Activated B cell treated with CpG ODN at 0.5 μM for 24 hours (primary cell): ENCODE results near the gene ITIH3. TPM values are rescaled to one million over a fixed set of nuclear protein-coding genes. Genes with fewer than 3 reads are reported as not detected.

Experiments
- ATAC-seq: fragments of 200-7000 bp; cut with Tn5 transposase; one replicate; pipeline ENCODE4 v1.10.0; 2021; ENCODE audit warnings: low read depth, mild to moderate bottlenecking, moderate library complexity
- CTCF ChIA-PET: fragments of 350-600 bp; sonication (Branson Sonifier 250); formaldehyde crosslinking; loops from one replicate; lab custom pipeline; 2021; ENCODE audit warnings: antibody characterized with exemption; lab: Charles Lee
- POLR2A ChIA-PET: fragments of 350-600 bp; sonication (Branson Sonifier 250); formaldehyde crosslinking; loops from one replicate; lab custom pipeline; 2021; ENCODE audit warnings: antibody characterized with exemption; lab: Charles Lee
- DNase-seq: peaks from one replicate; pipeline ENCODE4 v3.0.0; 2022
- H3K27ac Mint-ChIP-seq: one replicate; pipeline ENCODE4 v1.8.0; 2020; ENCODE audit warnings: mixed read lengths
- H3K27me3 Mint-ChIP-seq: one replicate; pipeline ENCODE4 v1.8.0; 2021; ENCODE audit warnings: mixed read lengths
- H3K36me3 Mint-ChIP-seq: one replicate; pipeline ENCODE4 v1.8.0; 2021; ENCODE audit warnings: low read depth, mixed read lengths
- H3K4me1 Mint-ChIP-seq: one replicate; pipeline ENCODE4 v1.8.0; 2021; ENCODE audit warnings: mixed read lengths
- H3K4me3 Mint-ChIP-seq: one replicate; pipeline ENCODE4 v1.8.0; 2020; ENCODE audit warnings: mild to moderate bottlenecking, mixed read lengths
- H3K9me3 Mint-ChIP-seq: one replicate; pipeline ENCODE4 v1.8.0; 2020; ENCODE audit warnings: mixed read lengths
- intact Hi-C: fragments of 100-400 bp; cut with micrococcal nuclease; formaldehyde crosslinking; loops from one replicate; pipeline ENCODE4 v1.15.1; 2024
- total RNA-seq: library from RNA; stranded (reverse); gene quantifications from 2 replicates; pipeline ENCODE4 v1.2.3, GENCODE V29; 2022
- TF ChIP-seq, protein P1 (sequence below): fragments of 200-600 bp; IDR thresholded peaks from one replicate; pipeline ENCODE4 v1.8.0; 2022; ENCODE audit warnings: antibody characterized with exemption, mild to moderate bottlenecking

ITIH3 gene
- total RNA-seq, 1 donor from 2014 or later, result not detected

- Mint-ChIP-seq H3K27ac (no peak overlapping the region), H3K4me3 (no peak overlapping the region), H3K9me3 (no peaks in the 10 kb centered on the region), H3K36me3 (no peaks in the 10 kb centered on the region), H3K4me1 (no peaks in the 10 kb centered on the region), H3K27me3 (no peaks in the 10 kb centered on the region)
- DNase-seq (no peak), ATAC-seq (no peak)
- intact Hi-C loops, result no loop called here
- ChIA-PET POLR2A (no interaction called here), CTCF (no interaction called here)
- TF ChIP-seq, protein P1, sequence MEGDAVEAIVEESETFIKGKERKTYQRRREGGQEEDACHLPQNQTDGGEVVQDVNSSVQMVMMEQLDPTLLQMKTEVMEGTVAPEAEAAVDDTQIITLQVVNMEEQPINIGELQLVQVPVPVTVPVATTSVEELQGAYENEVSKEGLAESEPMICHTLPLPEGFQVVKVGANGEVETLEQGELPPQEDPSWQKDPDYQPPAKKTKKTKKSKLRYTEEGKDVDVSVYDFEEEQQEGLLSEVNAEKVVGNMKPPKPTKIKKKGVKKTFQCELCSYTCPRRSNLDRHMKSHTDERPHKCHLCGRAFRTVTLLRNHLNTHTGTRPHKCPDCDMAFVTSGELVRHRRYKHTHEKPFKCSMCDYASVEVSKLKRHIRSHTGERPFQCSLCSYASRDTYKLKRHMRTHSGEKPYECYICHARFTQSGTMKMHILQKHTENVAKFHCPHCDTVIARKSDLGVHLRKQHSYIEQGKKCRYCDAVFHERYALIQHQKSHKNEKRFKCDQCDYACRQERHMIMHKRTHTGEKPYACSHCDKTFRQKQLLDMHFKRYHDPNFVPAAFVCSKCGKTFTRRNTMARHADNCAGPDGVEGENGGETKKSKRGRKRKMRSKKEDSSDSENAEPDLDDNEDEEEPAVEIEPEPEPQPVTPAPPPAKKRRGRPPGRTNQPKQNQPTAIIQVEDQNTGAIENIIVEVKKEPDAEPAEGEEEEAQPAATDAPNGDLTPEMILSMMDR, result no peak
Observed at GRCh38 chr3:52789746-52790040, 4.9 kb upstream of the ITIH3 start.

- POLR2A ChIA-PET, result no interaction called here
- H3K9me3 Mint-ChIP-seq, result no peaks in the 10 kb centered on the region
- intact Hi-C loops, result no loop called here
- TF ChIP-seq, protein P1, result no peak
- DNase-seq (no peak), ATAC-seq (no peak)
- H3K27me3 Mint-ChIP-seq, result no peaks in the 10 kb centered on the region
- no peaks in the 10 kb centered on the region for H3K4me1 Mint-ChIP-seq
- no peak overlapping the region for H3K4me3 Mint-ChIP-seq
- H3K27ac Mint-ChIP-seq, result no peak overlapping the region
- CTCF ChIA-PET, result no interaction called here
- H3K36me3 Mint-ChIP-seq, result no peaks in the 10 kb centered on the region
Observed at GRCh38 chr3:52790337-52790736, 4.3 kb upstream of the ITIH3 start.

- DNase-seq (no peak), ATAC-seq (no peak)
- CTCF ChIA-PET, result no interaction called here
- no peaks in the 10 kb centered on the region for H3K4me1 Mint-ChIP-seq
- intact Hi-C loops, result no loop called here
- H3K4me3 Mint-ChIP-seq, result no peak overlapping the region
- no peaks in the 10 kb centered on the region for H3K9me3 Mint-ChIP-seq
- H3K36me3 Mint-ChIP-seq, result no peaks in the 10 kb centered on the region
- POLR2A ChIA-PET, result no interaction called here
- H3K27ac Mint-ChIP-seq, result no peak overlapping the region
- TF ChIP-seq, protein P1, result no peak
- H3K27me3 Mint-ChIP-seq, result no peaks in the 10 kb centered on the region
Observed at GRCh38 chr3:52790741-52791140, 3.9 kb upstream of the ITIH3 start.

DNA sequence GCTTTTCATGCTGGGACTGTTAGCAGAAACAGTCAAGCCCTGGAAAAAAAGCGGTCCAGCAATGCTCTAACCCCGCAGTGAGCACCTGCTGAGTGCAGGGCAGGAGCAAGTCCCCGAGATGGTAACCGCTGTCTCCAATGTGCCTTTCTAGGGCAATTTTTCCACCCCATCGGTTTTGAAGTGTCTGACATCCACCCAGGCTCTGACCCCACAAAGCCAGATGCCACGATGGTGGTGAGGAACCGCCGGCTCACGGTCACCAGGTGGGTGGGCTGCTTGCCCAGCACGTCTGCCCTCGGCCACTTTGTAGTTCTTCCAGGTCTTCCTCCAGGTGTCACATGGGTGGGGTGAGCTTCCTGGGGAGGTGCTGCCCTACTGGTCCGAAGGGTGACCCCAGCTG, 3.2 kb upstream of the ITIH3 start:
- no peaks in the 10 kb centered on the region for H3K4me1 Mint-ChIP-seq
- ATAC-seq, result no peak
- no peaks in the 10 kb centered on the region for H3K27me3 Mint-ChIP-seq
- no peak for DNase-seq
- H3K4me3 Mint-ChIP-seq, result no peak overlapping the region
- POLR2A ChIA-PET, result no interaction called here
- H3K9me3 Mint-ChIP-seq, result no peaks in the 10 kb centered on the region
- CTCF ChIA-PET, result no interaction called here
- H3K27ac Mint-ChIP-seq, result no peak overlapping the region
- H3K36me3 Mint-ChIP-seq, result no peaks in the 10 kb centered on the region
- TF ChIP-seq, protein P1, result no peak
- intact Hi-C loops, result no loop called here

- Mint-ChIP-seq H3K4me3 (no peak overlapping the region), H3K9me3 (no peaks in the 10 kb centered on the region), H3K27me3 (no peaks in the 10 kb centered on the region), H3K36me3 (no peaks in the 10 kb centered on the region), H3K4me1 (no peaks in the 10 kb centered on the region), H3K27ac (no peak overlapping the region)
- TF ChIP-seq, protein P1, result no peak
- intact Hi-C loops, result no loop called here
- POLR2A ChIA-PET, result no interaction called here
- CTCF ChIA-PET, result no interaction called here
- ATAC-seq (no peak), DNase-seq (no peak)
Observed at GRCh38 chr3:52791928-52792327, 2.7 kb upstream of the ITIH3 start.
